Gastroesophageal sphincter (tissue), 3 donors: ENCODE measurements around the gene INO80B.

Experiments
- EP300 ChIP-seq: sonication (generic); formaldehyde crosslinking; IDR thresholded peaks from one replicate; pipeline ENCODE4 v1.6.1; 2017; ENCODE audit warnings: antibody characterized with exemption, mild to moderate bottlenecking
- POLR2A ChIP-seq, 2 donors: fragments of 450-650 bp; IDR thresholded peaks; one replicate each; pipeline ENCODE4 v1.6.1; 2017; ENCODE audit warnings: antibody characterized with exemption in 2 of 2, mild to moderate bottlenecking in 2 of 2, moderate library complexity in 1 of 2
- TF ChIP-seq, protein P1 (sequence below), 4 experiments: fragments of 200-600 bp in 2 of 4; fragments of 450-650 bp in 2 of 4; sonication (generic) in 1 of 4; IDR thresholded peaks; one replicate each; pipeline ENCODE4 v1.5.1; 2017 to 2019; ENCODE audit warnings: antibody characterized with exemption in 4 of 4, mild to moderate bottlenecking in 2 of 4, moderate library complexity in 2 of 4

DNA sequence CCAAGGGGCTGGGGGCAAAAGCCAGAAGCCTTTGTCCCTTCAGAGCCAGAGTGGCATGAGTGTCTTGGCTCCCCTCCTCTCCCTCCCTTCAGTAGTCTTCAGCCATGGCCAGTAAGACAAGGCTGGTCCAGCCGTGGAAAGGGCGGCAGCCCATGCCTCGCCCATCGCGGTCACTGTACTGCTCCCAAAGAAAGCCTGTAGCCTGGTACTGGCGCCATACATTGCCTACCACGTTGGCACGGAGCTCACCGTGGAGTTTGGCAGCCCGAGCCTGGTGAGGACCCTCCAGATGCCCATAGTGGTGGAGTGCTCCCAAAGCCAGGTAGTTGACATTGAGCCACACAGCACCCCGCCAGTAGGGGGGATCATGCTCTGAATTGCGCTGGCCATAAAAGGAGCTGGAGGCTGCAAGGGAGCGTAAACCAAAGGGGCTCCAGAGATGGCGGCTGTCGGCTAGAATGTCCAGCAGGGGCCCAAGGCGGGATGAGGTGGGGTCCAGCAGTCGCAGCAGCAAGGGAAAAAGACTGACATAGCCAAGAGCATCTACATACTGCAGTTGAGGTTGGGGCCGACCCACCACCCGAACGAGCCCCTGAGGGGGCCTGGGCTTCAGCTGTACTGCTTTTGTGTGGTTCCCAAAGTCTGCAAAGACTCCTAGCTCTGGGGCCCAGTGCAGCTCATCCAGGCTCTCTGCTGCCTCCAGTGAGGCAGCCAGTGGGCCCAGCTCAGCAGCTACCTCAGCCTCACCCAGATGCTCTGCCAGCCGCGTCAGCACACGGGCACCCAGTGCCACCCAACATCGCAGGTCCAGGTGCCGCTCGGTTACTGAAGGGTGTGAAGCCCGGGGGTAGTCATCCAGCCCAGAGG lies 6.5 kb downstream of the INO80B start:
- TF ChIP-seq EP300 (no peak), POLR2A (IDR thresholded peaks at IDR 0.05) (no peak)
- TF ChIP-seq, protein P1, sequence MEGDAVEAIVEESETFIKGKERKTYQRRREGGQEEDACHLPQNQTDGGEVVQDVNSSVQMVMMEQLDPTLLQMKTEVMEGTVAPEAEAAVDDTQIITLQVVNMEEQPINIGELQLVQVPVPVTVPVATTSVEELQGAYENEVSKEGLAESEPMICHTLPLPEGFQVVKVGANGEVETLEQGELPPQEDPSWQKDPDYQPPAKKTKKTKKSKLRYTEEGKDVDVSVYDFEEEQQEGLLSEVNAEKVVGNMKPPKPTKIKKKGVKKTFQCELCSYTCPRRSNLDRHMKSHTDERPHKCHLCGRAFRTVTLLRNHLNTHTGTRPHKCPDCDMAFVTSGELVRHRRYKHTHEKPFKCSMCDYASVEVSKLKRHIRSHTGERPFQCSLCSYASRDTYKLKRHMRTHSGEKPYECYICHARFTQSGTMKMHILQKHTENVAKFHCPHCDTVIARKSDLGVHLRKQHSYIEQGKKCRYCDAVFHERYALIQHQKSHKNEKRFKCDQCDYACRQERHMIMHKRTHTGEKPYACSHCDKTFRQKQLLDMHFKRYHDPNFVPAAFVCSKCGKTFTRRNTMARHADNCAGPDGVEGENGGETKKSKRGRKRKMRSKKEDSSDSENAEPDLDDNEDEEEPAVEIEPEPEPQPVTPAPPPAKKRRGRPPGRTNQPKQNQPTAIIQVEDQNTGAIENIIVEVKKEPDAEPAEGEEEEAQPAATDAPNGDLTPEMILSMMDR (IDR thresholded peaks at IDR 0.05): no peak
